BE2C (cell line): ENCODE results near the gene ABLIM2.

Experiments used
- DNase-seq: peaks from one replicate; pipeline ENCODE4 v3.0.0-alpha.2; 2020
- H3K27me3 ChIP-seq: fragments of 250-450 bp; sonication (Bioruptor Pico); 2 replicates; pipeline ENCODE4 v1.5.1; 2020; ENCODE audit warnings: mild to moderate bottlenecking
- H3K36me3 ChIP-seq: fragments of 250-450 bp; sonication (Bioruptor Pico); 2 replicates; pipeline ENCODE4 v1.5.1; 2020; ENCODE audit warnings: mild to moderate bottlenecking
- H3K4me1 ChIP-seq: fragments of 250-450 bp; sonication (Bioruptor Pico); 2 replicates; pipeline ENCODE4 v1.5.1; 2020
- H3K4me3 ChIP-seq: 2 replicates; pipeline ENCODE4 v1.5.1; 2011; ENCODE audit warnings: low read depth, low read length
- H3K9me3 ChIP-seq: fragments of 250-450 bp; sonication (Bioruptor Pico); 2 replicates; pipeline ENCODE4 v1.5.1; 2020
- TF ChIP-seq, protein P1 (sequence below): IDR thresholded peaks from 2 replicates; pipeline ENCODE4 v1.5.1; 2012; ENCODE audit warnings: mild to moderate bottlenecking, low read depth, low read length

The ABLIM2 gene

DNA sequence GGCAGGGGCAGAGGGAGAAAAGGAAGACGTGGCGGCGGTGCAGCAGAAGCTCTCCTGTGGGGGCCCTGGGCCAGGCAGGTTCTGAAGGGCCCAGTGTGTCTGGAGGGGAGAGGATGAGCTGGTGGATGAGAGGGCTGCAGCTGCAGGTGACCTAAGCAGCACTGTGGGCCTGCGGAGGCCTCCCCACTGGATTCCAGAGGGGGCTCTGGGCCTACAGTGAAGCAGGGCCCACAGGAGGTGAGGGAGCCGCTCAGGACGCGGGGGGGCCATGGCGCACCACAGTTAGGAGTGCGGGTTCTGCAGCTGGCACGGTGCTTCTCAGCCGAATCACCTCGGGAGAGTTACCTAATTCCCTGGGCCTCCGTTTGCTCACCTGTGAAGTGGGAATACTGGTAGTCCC lies 10.5 kb downstream of the ABLIM2 start:
- Histone ChIP-seq H3K4me1 (no peaks in the 10 kb centered on the region), H3K27me3 (no peaks in the 10 kb centered on the region), H3K4me3 (no peak overlapping the region), H3K9me3 (no peaks in the 10 kb centered on the region), H3K36me3 (no peaks in the 10 kb centered on the region)
- DNase-seq, result no peak
- TF ChIP-seq, protein P1, sequence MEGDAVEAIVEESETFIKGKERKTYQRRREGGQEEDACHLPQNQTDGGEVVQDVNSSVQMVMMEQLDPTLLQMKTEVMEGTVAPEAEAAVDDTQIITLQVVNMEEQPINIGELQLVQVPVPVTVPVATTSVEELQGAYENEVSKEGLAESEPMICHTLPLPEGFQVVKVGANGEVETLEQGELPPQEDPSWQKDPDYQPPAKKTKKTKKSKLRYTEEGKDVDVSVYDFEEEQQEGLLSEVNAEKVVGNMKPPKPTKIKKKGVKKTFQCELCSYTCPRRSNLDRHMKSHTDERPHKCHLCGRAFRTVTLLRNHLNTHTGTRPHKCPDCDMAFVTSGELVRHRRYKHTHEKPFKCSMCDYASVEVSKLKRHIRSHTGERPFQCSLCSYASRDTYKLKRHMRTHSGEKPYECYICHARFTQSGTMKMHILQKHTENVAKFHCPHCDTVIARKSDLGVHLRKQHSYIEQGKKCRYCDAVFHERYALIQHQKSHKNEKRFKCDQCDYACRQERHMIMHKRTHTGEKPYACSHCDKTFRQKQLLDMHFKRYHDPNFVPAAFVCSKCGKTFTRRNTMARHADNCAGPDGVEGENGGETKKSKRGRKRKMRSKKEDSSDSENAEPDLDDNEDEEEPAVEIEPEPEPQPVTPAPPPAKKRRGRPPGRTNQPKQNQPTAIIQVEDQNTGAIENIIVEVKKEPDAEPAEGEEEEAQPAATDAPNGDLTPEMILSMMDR, result no peak

DNA sequence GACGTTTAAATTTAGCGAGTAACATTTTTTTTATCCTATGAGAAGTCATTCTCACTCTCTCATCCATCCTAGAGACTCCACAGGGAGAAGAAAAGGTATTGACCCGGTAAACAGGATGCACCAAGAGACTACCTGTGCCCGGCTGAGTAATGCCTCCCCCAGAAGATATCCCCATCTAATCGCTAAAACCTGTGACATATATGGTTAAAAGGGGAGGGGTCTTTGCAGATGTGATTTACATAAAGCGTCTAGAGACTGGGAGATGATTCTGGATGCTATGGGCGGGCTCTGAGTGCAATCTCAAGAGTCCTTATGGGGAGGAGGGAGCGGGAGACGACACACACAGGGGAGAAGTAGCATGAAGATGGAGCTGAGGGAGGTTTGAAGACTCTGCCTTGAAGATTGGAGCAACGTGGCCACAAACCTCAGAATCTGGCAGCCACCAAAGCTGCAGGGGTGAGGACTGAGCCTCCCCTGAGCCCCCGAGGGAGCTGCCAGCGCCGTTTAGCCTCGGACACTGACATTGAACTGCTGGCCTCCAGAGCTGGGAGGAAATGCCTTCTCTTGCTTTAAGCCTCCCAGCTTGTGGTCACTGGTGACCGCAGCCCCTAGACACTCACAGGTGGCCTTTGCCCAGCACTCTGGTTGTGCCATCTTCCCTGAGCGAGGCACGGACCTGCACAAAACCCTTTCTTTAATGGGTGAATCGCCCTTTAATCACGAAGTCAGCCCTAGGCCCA lies 11.2 kb downstream of the ABLIM2 start:
- H3K4me3 ChIP-seq, result no peak overlapping the region
- no peaks in the 10 kb centered on the region for H3K4me1 ChIP-seq
- H3K9me3 ChIP-seq, result no peaks in the 10 kb centered on the region
- DNase-seq, result no peak
- no peaks in the 10 kb centered on the region for H3K36me3 ChIP-seq
- no peaks in the 10 kb centered on the region for H3K27me3 ChIP-seq
- TF ChIP-seq, protein P1, result no peak

DNA sequence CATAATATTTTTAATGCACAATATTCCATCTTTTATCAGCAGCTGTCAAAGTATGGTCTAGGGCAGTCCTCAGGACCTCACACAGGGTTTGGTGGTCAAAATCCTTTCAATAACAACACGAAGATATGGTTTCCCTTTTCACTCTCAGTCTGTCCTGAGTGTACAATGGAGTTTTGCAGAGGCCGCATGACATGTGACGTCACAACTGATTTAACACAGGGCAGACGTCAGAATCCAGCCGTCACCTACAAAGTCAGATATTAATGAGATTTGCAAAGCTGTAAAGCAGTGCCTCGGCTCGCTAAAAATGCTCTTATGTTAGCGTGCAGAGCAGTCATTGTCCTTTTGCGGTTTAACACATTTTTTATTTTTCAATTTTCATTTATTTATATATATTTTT lies 12.5 kb downstream of the ABLIM2 start:
- Histone ChIP-seq H3K36me3 (no peaks in the 10 kb centered on the region), H3K9me3 (no peaks in the 10 kb centered on the region), H3K27me3 (no peaks in the 10 kb centered on the region), H3K4me1 (no peaks in the 10 kb centered on the region), H3K4me3 (no peak overlapping the region)
- DNase-seq, result no peak
- TF ChIP-seq, protein P1, result no peak

DNA sequence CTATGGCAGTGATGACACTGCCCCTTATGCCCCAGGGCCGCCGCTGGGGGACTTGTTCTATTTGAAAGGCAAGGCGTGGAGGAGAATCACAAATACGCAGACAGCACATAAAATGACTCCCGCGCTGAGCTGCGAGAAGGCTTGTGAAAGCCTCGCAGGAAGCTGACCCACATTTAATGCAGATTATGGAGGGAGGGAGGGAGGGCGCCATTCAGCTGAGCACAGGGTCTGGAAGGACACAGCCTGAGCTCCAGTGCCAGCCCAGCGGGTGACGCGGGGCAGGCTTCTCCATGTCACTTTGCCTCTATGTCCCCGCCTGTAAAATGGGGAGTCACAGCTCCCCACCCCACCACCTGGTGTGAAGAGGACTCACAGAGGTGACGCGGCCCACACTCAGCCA lies 14.3 kb downstream of the ABLIM2 start:
- Histone ChIP-seq H3K27me3 (no peaks in the 10 kb centered on the region), H3K9me3 (no peaks in the 10 kb centered on the region), H3K4me3 (no peak overlapping the region), H3K4me1 (no peaks in the 10 kb centered on the region), H3K36me3 (no peaks in the 10 kb centered on the region)
- no peak for DNase-seq
- TF ChIP-seq, protein P1, result no peak

DNA sequence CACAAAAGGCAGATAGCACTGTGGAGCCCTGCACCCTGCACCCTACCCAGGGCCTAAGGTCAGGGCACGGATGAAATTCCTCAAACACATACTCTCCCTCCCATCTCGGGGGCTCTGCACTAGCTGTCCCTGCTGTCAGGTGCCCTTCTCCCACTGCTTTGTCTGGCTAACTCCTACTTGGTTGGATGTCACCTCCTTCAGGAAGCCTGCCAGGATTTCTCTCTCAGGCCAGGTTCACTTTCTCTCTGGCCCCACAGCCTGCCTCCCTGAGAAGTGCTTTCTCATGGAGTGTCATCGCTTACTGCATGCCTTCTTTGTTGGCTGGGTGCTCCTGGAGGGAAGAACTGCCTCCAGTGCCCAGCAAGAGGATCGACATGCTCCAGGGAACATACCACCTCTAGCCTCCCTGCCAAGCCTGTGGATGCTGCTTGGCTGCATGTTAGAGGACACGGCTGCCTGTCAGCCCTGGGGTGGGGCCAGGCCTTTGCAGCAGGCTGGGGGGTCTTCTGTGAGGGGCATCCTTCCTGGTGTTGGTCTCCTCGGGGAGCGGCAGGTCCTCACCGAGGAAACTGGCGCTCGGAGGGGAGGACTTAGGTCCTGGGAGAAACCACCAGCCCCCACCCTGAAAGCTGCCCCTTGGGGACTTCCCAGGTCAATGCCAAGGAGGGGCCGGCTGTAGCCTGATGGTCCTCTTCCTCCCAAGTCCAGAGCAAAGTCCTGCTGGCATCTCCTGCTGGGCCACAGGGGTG lies 15.0 kb downstream of the ABLIM2 start:
- H3K4me1 ChIP-seq, result no peaks in the 10 kb centered on the region

DNA sequence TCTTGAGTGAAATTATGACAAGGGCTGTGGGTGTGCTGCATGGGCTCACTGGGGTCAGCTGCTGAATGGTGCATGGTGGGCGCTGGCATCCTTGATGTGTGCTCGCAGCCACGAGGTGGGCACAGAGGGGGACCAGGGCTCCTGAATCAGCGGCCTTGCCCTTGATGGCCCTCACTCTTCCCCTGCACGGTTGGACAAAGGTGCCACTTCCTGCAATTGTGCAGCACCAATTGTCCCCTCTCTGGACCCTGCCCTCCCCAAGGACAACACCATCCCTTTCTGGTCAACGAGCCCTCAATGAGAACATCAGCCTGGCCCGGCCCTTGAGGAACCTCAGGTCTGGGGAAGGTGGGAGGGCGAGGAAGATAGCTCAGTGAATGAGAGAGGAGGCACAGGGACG lies 16.1 kb downstream of the ABLIM2 start:
- TF ChIP-seq, protein P1, result no peak
- DNase-seq, result no peak
- Histone ChIP-seq H3K4me1 (no peaks in the 10 kb centered on the region), H3K27me3 (no peaks in the 10 kb centered on the region), H3K9me3 (no peaks in the 10 kb centered on the region; the same call in 1 of the 2 replicates), H3K36me3 (no peaks in the 10 kb centered on the region), H3K4me3 (no peak overlapping the region)

More for the DNA sequence above, 15.0 kb downstream of the ABLIM2 start:
- TF ChIP-seq, protein P1, result no peak
- H3K9me3 ChIP-seq, result no peaks in the 10 kb centered on the region
- no peaks in the 10 kb centered on the region for H3K36me3 ChIP-seq
- no peak overlapping the region for H3K4me3 ChIP-seq
- H3K27me3 ChIP-seq, result no peaks in the 10 kb centered on the region
- no peak for DNase-seq
